GM12878 (cell line): Measurements from ENCODE around the gene KLHL30. TPM values are rescaled to one million over a fixed set of nuclear protein-coding genes. Genes with fewer than 3 reads are reported as not detected.
"Not testable (repeated sequence)": the region's sequence is repeated elsewhere in the genome, so short reads cannot be mapped to it uniquely, and the experiment has no call there.

ENCODE experiments used
- ATAC-seq: fragments of 200-7000 bp; cut with Tn5 transposase; 3 replicates; pipeline ENCODE4 v1.9.1; 2020; ENCODE audit warnings: mild to moderate bottlenecking, moderate library complexity
- BruUV-seq: library from RNA; stranded (reverse); fragments of 400-500 nt; replicated peaks from 2 replicates; lab custom pipeline; 2021; lab: Mats Ljungman, UMichigan
- CTCF ChIA-PET: fragments of 300-600 bp; sonication (Branson Sonifier 250); formaldehyde crosslinking; extraction: SDS; loops from one replicate; lab custom pipeline; 2021; ENCODE audit warnings: inconsistent platforms; lab: Yijun Ruan, JAX
- POLR2A ChIA-PET: fragments of 350-600 bp; formaldehyde crosslinking; extraction: SDS; loops from one replicate; lab custom pipeline; 2021; ENCODE audit warnings: inconsistent platforms; lab: Charles Lee
- RAD21 ChIA-PET: fragments of 300-600 bp; sonication (Branson Sonifier 250); formaldehyde crosslinking; loops from one replicate; lab custom pipeline; 2023; ENCODE audit warnings: antibody characterized with exemption; ENCODE audit not compliant: unreplicated experiment; lab: Charles Lee
- SMC1A ChIA-PET: fragments of 300-600 bp; sonication (Branson Sonifier 250); formaldehyde crosslinking; loops from one replicate; lab custom pipeline; 2023; ENCODE audit not compliant: unreplicated experiment, uncharacterized antibody; lab: Charles Lee
- DNase-seq: peaks from one replicate; pipeline ENCODE4 v3.0.0-alpha.2; 2011; ENCODE audit warnings: low read depth, low spot score
- FAIRE-seq: peaks from 3 replicates; lab custom pipeline; 2011; peaks lifted over from hg19 to GRCh38; lab: Jason Lieb, UNC
- H2AFZ ChIP-seq: 2 replicates; pipeline ENCODE4 v1.6.0; 2011; ENCODE audit warnings: low read depth, low read length, control low read depth; ENCODE audit not compliant: control insufficient read depth
- H3K27ac ChIP-seq: 2 replicates; pipeline ENCODE4 v1.5.1; 2011; ENCODE audit warnings: control low read depth; ENCODE audit not compliant: control insufficient read depth, insufficient read depth
- H3K27me3 ChIP-seq, 2 experiments: replicated peaks in 1 of 2; 2 replicates each; pipeline versions ENCODE4 v1.6.0 to v1.6.1; 2011; ENCODE audit warnings: low read length in 1 of 2; ENCODE audit not compliant: control insufficient read depth in 2 of 2, insufficient read depth in 2 of 2
- H3K36me3 ChIP-seq, 2 experiments: 2 replicates each; pipeline ENCODE4 v1.5.1; 2011; ENCODE audit warnings: low read length in 1 of 2; ENCODE audit not compliant: control insufficient read depth in 2 of 2, insufficient read depth in 2 of 2
- H3K4me1 ChIP-seq: 2 replicates; pipeline ENCODE4 v1.6.1; 2011; ENCODE audit warnings: mild to moderate bottlenecking, low read length, moderate library complexity, mixed read lengths; ENCODE audit not compliant: control insufficient read depth, insufficient read depth
- H3K4me2 ChIP-seq: 2 replicates; pipeline ENCODE4 v1.6.0; 2011; ENCODE audit warnings: control low read depth; ENCODE audit not compliant: control insufficient read depth, insufficient read depth
- H3K4me3 ChIP-seq: fragments of 200-600 bp; sonication (generic); 2 replicates; pipeline ENCODE4 v1.5.1; 2016
- H3K79me2 ChIP-seq: 2 replicates; pipeline ENCODE4 v1.6.0; 2011; ENCODE audit warnings: low read length; ENCODE audit not compliant: control insufficient read depth, insufficient read depth
- H3K9ac ChIP-seq: 2 replicates; pipeline ENCODE4 v1.8.0; 2011; ENCODE audit warnings: low read length, control low read depth, mixed read lengths; ENCODE audit not compliant: control insufficient read depth, insufficient read depth
- H3K9me3 ChIP-seq: replicated peaks from 3 replicates; pipeline ENCODE4 v1.5.1; 2011; ENCODE audit warnings: mild to moderate bottlenecking, low read length; ENCODE audit not compliant: control insufficient read depth, insufficient read depth
- H4K20me1 ChIP-seq: 2 replicates; pipeline ENCODE4 v1.6.0; 2011; ENCODE audit not compliant: control insufficient read depth, insufficient read depth
- ATF7 ChIP-seq: fragments of 450-650 bp; IDR thresholded peaks from 2 replicates; pipeline ENCODE4 v1.6.1; 2016; ENCODE audit warnings: low read depth, mild to moderate bottlenecking
- EED ChIP-seq: sonication (generic); IDR thresholded peaks from 2 replicates; pipeline ENCODE4 v1.6.1; 2016; ENCODE audit warnings: antibody characterized with exemption, low read depth
- JUND ChIP-seq: IDR thresholded peaks from 2 replicates; pipeline ENCODE4 v1.6.1; 2012; ENCODE audit warnings: low read depth, mild to moderate bottlenecking, low read length, improper control_type of control experiment, moderate library complexity
- MEF2B ChIP-seq: fragments of 450-650 bp; IDR thresholded peaks from 2 replicates; pipeline ENCODE4 v1.6.1; 2018; ENCODE audit warnings: mild to moderate bottlenecking, moderate library complexity; ENCODE audit not compliant: partially characterized antibody, poor library complexity, severe bottlenecking
- NR2C1 ChIP-seq: fragments of 450-650 bp; IDR thresholded peaks from 2 replicates; pipeline ENCODE4 v1.6.1; 2017; ENCODE audit warnings: antibody characterized with exemption, mild to moderate bottlenecking, moderate library complexity
- PAX8 ChIP-seq: fragments of 450-650 bp; IDR thresholded peaks from 2 replicates; pipeline ENCODE4 v1.6.1; 2017; ENCODE audit warnings: mild to moderate bottlenecking, moderate library complexity
- PBX3 ChIP-seq: IDR thresholded peaks from 2 replicates; pipeline ENCODE4 v1.6.1; 2011; ENCODE audit warnings: mild to moderate bottlenecking, low read depth, low read length, moderate library complexity; ENCODE audit not compliant: insufficient replicate concordance
- RAD21 ChIP-seq: IDR thresholded peaks from 2 replicates; pipeline ENCODE4 v1.6.1; 2011; ENCODE audit warnings: mild to moderate bottlenecking, low read depth, low read length, moderate library complexity; ENCODE audit not compliant: insufficient read depth
- SREBF1 ChIP-seq: IDR thresholded peaks from 2 replicates; pipeline ENCODE4 v1.6.1; 2012; ENCODE audit warnings: mild to moderate bottlenecking, low read length
- WRNIP1 ChIP-seq: IDR thresholded peaks from 2 replicates; pipeline ENCODE4 v1.6.1; 2011; ENCODE audit warnings: low read depth, low read length, improper control_type of control experiment, borderline replicate concordance
- ZNF24 ChIP-seq: fragments of 450-650 bp; IDR thresholded peaks from 2 replicates; pipeline ENCODE4 v1.6.1; 2017; ENCODE audit warnings: antibody characterized with exemption, mild to moderate bottlenecking
- ZNF592 ChIP-seq: fragments of 450-650 bp; IDR thresholded peaks from 2 replicates; pipeline ENCODE4 v1.6.1; 2017; ENCODE audit warnings: mild to moderate bottlenecking, moderate library complexity
- WGBS: methylation state at CpG from one replicate; pipeline ENCODE4 v1.1.6; 2016; ENCODE audit warnings: low lambda C conversion rate; ENCODE audit not compliant: insufficient replicate concordance, insufficient coverage; ENCODE audit errors: missing lambda C conversion rate; 5-methylcytosine and 5-hydroxymethylcytosine counted together
- in situ Hi-C: fragments of 300-500 bp; cut with MboI; formaldehyde crosslinking; loops from 9 replicates; pipeline ENCODE4 v1.14.3; 2018; ENCODE audit warnings: mixed read lengths
- intact Hi-C: fragments of 100-400 bp; cut with micrococcal nuclease; formaldehyde crosslinking; loops from one replicate; pipeline ENCODE4 v1.14.2; 2022; ENCODE audit not compliant: unreplicated experiment
- polyA plus RNA-seq, 11 experiments: library from polyadenylated mRNA; depleted of rRNA in 4 of 11; unstranded in 6 of 11; stranded (reverse) in 5 of 11; fragments of >200 nt; fragmentation: Nextera tagmentation in 4 of 11; fragmentation: Illumina TruSeq in 1 of 11; extraction: Ambion mirVana in 4 of 11; extraction: Trizol in 1 of 11; gene quantifications; 1 replicate in 1 of 11; 2 replicates in 10 of 11; pipeline versions ENCODE4 v1.2.1 to v1.2.3, GENCODE V29; 2011 to 2016; ENCODE audit warnings: inconsistent platforms in 2 of 11, missing spikeins in 2 of 11, low read depth in 1 of 11
- total RNA-seq, 4 experiments: library from RNA; depleted of rRNA in 3 of 4; stranded (reverse); fragments of >200 nt in 3 of 4; fragmentation: Illumina TruSeq in 1 of 4; extraction: Trizol in 1 of 4; gene quantifications; 2 replicates each; pipeline versions ENCODE4 v1.2.1 to v1.2.3, GENCODE V29; 2013 to 2021

The KLHL30 gene
- total and polyA plus RNA-seq, 10 of the 15 experiments (the other 5 are each of a cell fraction or from before 2014, with no cell fraction given) = 0.03 TPM; not detected in 9

GRCh38 chr2:238114851-238115660 is 23.4 kb upstream of the KLHL30 start:
- in situ Hi-C loops (no loop called here), intact Hi-C loops (no loop called here)
- FAIRE-seq = no peak
- no TSS peak for BruUV-seq
- CTCF ChIA-PET = no interaction called here
- ATAC-seq = no peak
- no peak overlapping the region for H3K4me3 ChIP-seq
- H3K79me2 ChIP-seq = no peaks in the 10 kb centered on the region
- no peak overlapping the region for H3K9ac ChIP-seq
- RAD21 ChIA-PET = no interaction called here
- no peaks in the 10 kb centered on the region for H3K4me1 ChIP-seq
- H3K36me3 ChIP-seq = no peaks in the 10 kb centered on the region
- 68% methylated on average over 31 of the region's 32 CpGs for WGBS
- TF ChIP-seq EED (no peak), ATF7 (no peak), ZNF592 (no peak), PAX8 (no peak), SREBF1 (no peak), PBX3 (no peak), JUND (no peak), WRNIP1 (no peak), NR2C1 (no peak), RAD21 (no peak), MEF2B (no peak), ZNF24 (no peak)
- no peak overlapping the region for H3K4me2 ChIP-seq
- no peaks in the 10 kb centered on the region for H3K27me3 ChIP-seq
- POLR2A ChIA-PET = no interaction called here
- H2AFZ ChIP-seq = no peak overlapping the region
- DNase-seq = no peak
- SMC1A ChIA-PET = no interaction called here
- no peaks in the 10 kb centered on the region; the same call in 2 of the 3 replicates for H3K9me3 ChIP-seq
- no peaks in the 10 kb centered on the region for H4K20me1 ChIP-seq
- H3K27ac ChIP-seq = no peak overlapping the region

GRCh38 chr2:238115709-238116108 is 22.8 kb upstream of the KLHL30 start:
- WGBS = 67% methylated on average over 12 of the region's 12 CpGs
- H3K36me3 ChIP-seq, SMC1A ChIA-PET, H3K27ac ChIP-seq, H3K4me2 ChIP-seq, FAIRE-seq, POLR2A ChIA-PET, H3K9ac ChIP-seq, BruUV-seq, CTCF ChIA-PET, H3K79me2 ChIP-seq, RAD21 ChIA-PET, intact Hi-C loops, H3K9me3 ChIP-seq, in situ Hi-C loops, H3K27me3 ChIP-seq, H3K4me3 ChIP-seq, DNase-seq, ATAC-seq, H3K4me1 ChIP-seq, H2AFZ ChIP-seq, H4K20me1 ChIP-seq: not testable (repeated sequence)
